ENCODE data around the gene NFATC3. TPM values are rescaled to one million over a fixed set of nuclear protein-coding genes. Genes with fewer than 3 reads are reported as not detected.

The NFATC3 gene
- total RNA-seq, 1 experiment from 2014 or later, result 37.2 TPM

DNA sequence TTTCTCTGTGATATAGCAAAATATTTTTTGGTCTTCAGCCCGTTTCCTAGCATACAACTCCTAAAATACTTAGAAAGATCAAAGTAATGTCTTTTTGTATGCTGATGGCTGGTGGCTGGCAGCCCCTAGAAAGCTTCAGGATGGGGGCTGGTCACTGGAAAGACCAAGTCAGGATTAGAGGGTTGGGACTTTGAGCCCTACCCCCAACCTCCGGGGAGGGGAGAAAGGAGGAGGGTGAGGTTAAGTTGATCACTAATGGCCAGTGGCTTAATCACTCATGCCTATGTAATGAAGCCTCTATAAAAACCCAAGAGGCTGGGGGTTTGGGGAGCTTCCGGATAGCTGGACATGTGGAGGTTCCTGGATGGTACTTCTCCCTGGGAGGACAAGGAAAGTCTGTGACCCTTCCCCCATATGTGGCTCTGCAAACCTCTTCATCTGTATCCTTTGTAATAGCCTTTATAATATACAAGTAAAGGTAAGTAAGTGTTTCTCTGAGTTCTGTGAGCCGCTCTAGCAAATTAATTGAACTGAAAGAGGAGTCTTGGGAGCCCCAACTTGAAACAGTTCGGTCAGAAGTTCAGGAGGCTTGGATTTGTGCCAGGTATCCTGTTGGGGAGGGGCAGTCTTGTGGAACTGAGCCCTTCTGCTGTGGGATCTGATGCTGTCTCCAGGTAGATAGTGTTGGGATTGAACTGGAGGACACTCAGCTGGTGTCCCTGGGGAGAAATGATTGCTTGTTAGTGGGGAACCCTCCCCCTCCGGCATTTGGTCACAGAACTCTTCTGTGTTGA is 182.6 kb downstream of the NFATC3 start:
- H3K27ac ChIP-seq, result no peak overlapping the region
- H3K9me3 ChIP-seq (ENCODE audit: insufficient read depth, low read depth), result no peaks in the 10 kb centered on the region
- H3F3A ChIP-seq (ENCODE audit: insufficient read depth, low read depth), result peaks cover 39% of the 10 kb centered on the region
- intact Hi-C loops (cut with micrococcal nuclease; ENCODE audit: unreplicated experiment), result no loop called here
- no peak overlapping the region for H2AFZ ChIP-seq
- no peak overlapping the region for H3K4me2 ChIP-seq
- no peaks in the 10 kb centered on the region for H3K9me2 ChIP-seq (ENCODE audit: insufficient read depth)
- H3K27me3 ChIP-seq (ENCODE audit: insufficient read depth, low read depth), result no peaks in the 10 kb centered on the region
- no TSS peak for BruUV-seq (replicated peaks)
- TF ChIP-seq, protein P1, sequence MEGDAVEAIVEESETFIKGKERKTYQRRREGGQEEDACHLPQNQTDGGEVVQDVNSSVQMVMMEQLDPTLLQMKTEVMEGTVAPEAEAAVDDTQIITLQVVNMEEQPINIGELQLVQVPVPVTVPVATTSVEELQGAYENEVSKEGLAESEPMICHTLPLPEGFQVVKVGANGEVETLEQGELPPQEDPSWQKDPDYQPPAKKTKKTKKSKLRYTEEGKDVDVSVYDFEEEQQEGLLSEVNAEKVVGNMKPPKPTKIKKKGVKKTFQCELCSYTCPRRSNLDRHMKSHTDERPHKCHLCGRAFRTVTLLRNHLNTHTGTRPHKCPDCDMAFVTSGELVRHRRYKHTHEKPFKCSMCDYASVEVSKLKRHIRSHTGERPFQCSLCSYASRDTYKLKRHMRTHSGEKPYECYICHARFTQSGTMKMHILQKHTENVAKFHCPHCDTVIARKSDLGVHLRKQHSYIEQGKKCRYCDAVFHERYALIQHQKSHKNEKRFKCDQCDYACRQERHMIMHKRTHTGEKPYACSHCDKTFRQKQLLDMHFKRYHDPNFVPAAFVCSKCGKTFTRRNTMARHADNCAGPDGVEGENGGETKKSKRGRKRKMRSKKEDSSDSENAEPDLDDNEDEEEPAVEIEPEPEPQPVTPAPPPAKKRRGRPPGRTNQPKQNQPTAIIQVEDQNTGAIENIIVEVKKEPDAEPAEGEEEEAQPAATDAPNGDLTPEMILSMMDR (conservative IDR thresholded peaks at IDR 0.05), result no peak
- no peak for TF ChIP-seq EZH2 (IDR thresholded peaks at IDR 0.05; ENCODE audit: low read depth)
- H3K4me1 ChIP-seq (replicated peaks; ENCODE audit: insufficient read depth), result peaks cover 45% of the 10 kb centered on the region
- DNase-seq, result no peak
- H4K20me1 ChIP-seq (ENCODE audit: insufficient read depth), result peaks cover 25% of the 10 kb centered on the region
- ChIA-PET CTCF (no interaction called here), POLR2A (ENCODE audit: unreplicated experiment) (no interaction called here)
- H3K4me3 ChIP-seq, result no peak overlapping the region
- H3K36me3 ChIP-seq (ENCODE audit: low read depth), result peaks cover 15% of the 10 kb centered on the region; the same call in 1 of the 2 replicates
- peaks cover 77% of the 10 kb centered on the region for H3K79me2 ChIP-seq (ENCODE audit: low read depth)

- no peak overlapping the region for H3K27ac ChIP-seq
- TF ChIP-seq, protein P1 (conservative IDR thresholded peaks at IDR 0.05), result no peak
- TF ChIP-seq EZH2 (IDR thresholded peaks at IDR 0.05; ENCODE audit: low read depth), result no peak
- H3K4me1 ChIP-seq (replicated peaks; ENCODE audit: insufficient read depth), result peaks cover 37% of the 10 kb centered on the region
- ChIA-PET CTCF (no interaction called here), POLR2A (ENCODE audit: unreplicated experiment) (interaction anchor here (0.6 kb wide), 1 partner anchor 749 kb away, joined by 15 read pairs; no protein-coding TSS in a partner anchor)
- H3K79me2 ChIP-seq (ENCODE audit: low read depth), result peaks cover 76% of the 10 kb centered on the region
- H3K4me3 ChIP-seq, result no peak overlapping the region
- no peaks in the 10 kb centered on the region for H3K9me3 ChIP-seq (ENCODE audit: insufficient read depth, low read depth)
- no peaks in the 10 kb centered on the region for H3K9me2 ChIP-seq (ENCODE audit: insufficient read depth)
- BruUV-seq (replicated peaks), result no TSS peak
- H3F3A ChIP-seq (ENCODE audit: insufficient read depth, low read depth), result peaks cover 24% of the 10 kb centered on the region
- no peak for DNase-seq
- intact Hi-C loops (cut with micrococcal nuclease; ENCODE audit: unreplicated experiment), result no loop called here
- peaks cover 30% of the 10 kb centered on the region for H4K20me1 ChIP-seq (ENCODE audit: insufficient read depth)
- H3K36me3 ChIP-seq (ENCODE audit: low read depth), result peaks cover 15% of the 10 kb centered on the region; the same call in 1 of the 2 replicates
- H3K27me3 ChIP-seq (ENCODE audit: insufficient read depth, low read depth), result no peaks in the 10 kb centered on the region
- no peak overlapping the region for H3K4me2 ChIP-seq
- no peak overlapping the region for H2AFZ ChIP-seq
Observed at GRCh38 chr16:68269793-68270192, 184.6 kb downstream of the NFATC3 start.

DNA sequence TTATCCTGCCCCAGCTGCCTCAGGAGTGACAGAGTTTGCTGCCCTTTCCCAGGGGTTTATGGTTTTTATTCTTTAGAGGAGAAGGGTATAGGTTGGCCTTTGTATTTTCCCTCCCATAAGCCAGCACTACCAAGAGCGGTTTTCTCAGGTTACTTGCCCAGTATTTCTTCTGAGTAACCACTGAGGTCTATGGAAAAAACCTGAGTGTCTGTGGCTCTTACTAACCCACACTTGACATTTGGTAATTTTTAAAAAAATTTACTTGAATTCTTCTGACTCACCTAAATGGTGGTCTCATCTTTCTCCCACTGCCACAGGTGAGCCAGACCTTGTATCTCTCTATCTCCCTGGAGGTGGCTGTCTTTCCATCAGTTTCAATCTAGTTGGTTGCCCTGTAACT is 185.2 kb downstream of the NFATC3 start:
- no peak overlapping the region for H3K27ac ChIP-seq
- ChIA-PET POLR2A (ENCODE audit: unreplicated experiment) (interaction anchor here (0.6 kb wide), 1 partner anchor 750 kb away, joined by 15 read pairs; no protein-coding TSS in a partner anchor), CTCF (no interaction called here)
- H3K9me3 ChIP-seq (ENCODE audit: insufficient read depth, low read depth), result no peaks in the 10 kb centered on the region
- no peak overlapping the region for H3K4me2 ChIP-seq
- H3K27me3 ChIP-seq (ENCODE audit: insufficient read depth, low read depth), result no peaks in the 10 kb centered on the region
- intact Hi-C loops (cut with micrococcal nuclease; ENCODE audit: unreplicated experiment), result no loop called here
- peaks cover 37% of the 10 kb centered on the region for H3K4me1 ChIP-seq (replicated peaks; ENCODE audit: insufficient read depth)
- no peak overlapping the region for H3K4me3 ChIP-seq
- peaks cover 21% of the 10 kb centered on the region for H3F3A ChIP-seq (ENCODE audit: insufficient read depth, low read depth)
- H3K36me3 ChIP-seq (ENCODE audit: low read depth), result peaks cover 15% of the 10 kb centered on the region; the same call in 1 of the 2 replicates
- peaks cover 76% of the 10 kb centered on the region for H3K79me2 ChIP-seq (ENCODE audit: low read depth)
- no peaks in the 10 kb centered on the region for H3K9me2 ChIP-seq (ENCODE audit: insufficient read depth)
- no peak for DNase-seq
- TF ChIP-seq EZH2 (IDR thresholded peaks at IDR 0.05; ENCODE audit: low read depth), result no peak
- TF ChIP-seq, protein P1 (conservative IDR thresholded peaks at IDR 0.05), result no peak
- peaks cover 30% of the 10 kb centered on the region for H4K20me1 ChIP-seq (ENCODE audit: insufficient read depth)
- H2AFZ ChIP-seq, result no peak overlapping the region
- BruUV-seq (replicated peaks), result no TSS peak

All from PC-9 (cell line).